ENCODE measurements around the gene SPSB1. TPM values are rescaled to one million over a fixed set of nuclear protein-coding genes. Genes with fewer than 3 reads are reported as not detected.

Gene SPSB1
- polyA plus RNA-seq, 6 donors from 2014 or later = 0.61 to 2.2 (median 1.2) TPM; not detected in 1

DNA sequence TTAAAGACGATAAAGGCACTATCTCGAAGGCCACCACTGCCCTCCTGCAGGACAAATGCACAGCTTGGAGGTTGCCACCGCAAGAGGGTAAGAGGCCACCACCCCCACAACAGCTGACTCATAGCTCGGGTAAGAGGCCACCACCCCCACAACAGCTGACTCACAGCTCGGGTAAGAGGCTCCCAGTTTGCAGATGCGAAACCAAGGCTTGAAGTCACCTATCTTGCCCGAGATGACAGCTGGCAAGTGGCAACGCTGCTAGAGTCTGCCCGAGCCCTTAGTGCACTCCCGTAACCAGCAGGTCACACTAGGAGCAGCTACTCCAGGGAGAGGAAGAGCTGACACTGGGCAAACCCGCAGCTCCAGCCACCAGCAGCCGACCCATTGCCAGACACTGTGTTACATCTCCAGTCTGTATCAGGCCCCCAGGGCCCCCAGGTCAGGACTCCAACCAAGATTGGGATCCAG, 17.1 kb upstream of the SPSB1 start:
- Mint-ChIP-seq H3K4me1 (peaks cover 2 to 14% (median 8%) of the 10 kb centered on the region in 3 donors), H3K4me3 (no peak overlapping the region), H3K36me3 (peaks cover 0 to 9% of the 10 kb centered on the region in 2 donors), H3K27me3 (peaks cover 0 to 14% (median 12%) of the 10 kb centered on the region in 3 donors), H3K9me3 (peaks cover 0 to 5% (median 0%) of the 10 kb centered on the region in 7 donors), H3K27ac (peak overlapping the region in 2 of 6 donors; percentile 85 to 97)
- peak in 1 of 2 donors; percentile 37 for ATAC-seq (ENCODE audit: low read depth in 2 of 2)
- no peak for DNase-seq

GRCh38 chr1:9278116-9278515, 14.6 kb upstream of the SPSB1 start:
- Mint-ChIP-seq H3K4me3 (peak overlapping the region in 1 of 8 donors; percentile 16), H3K4me1 (peaks cover 6 to 13% (median 11%) of the 10 kb centered on the region in 3 donors), H3K27ac (no peak overlapping the region), H3K36me3 (no peaks in the 10 kb centered on the region), H3K27me3 (peaks cover 0 to 23% (median 23%) of the 10 kb centered on the region in 3 donors), H3K9me3 (peaks cover 0 to 7% (median 0%) of the 10 kb centered on the region in 7 donors)
- DNase-seq = no peak
- ATAC-seq (ENCODE audit: low read depth in 2 of 2) = no peak

GRCh38 chr1:9278585-9279153, 14.0 kb upstream of the SPSB1 start:
- ATAC-seq (ENCODE audit: low read depth in 2 of 2) (no peak), DNase-seq (no peak)
- peaks cover 0 to 7% (median 0%) of the 10 kb centered on the region in 7 donors for H3K9me3 Mint-ChIP-seq
- H3K27me3 Mint-ChIP-seq = peaks cover 0 to 23% (median 23%) of the 10 kb centered on the region in 3 donors
- H3K36me3 Mint-ChIP-seq = no peaks in the 10 kb centered on the region
- H3K4me3 Mint-ChIP-seq = peak overlapping the region in 1 of 8 donors; percentile 16
- peaks cover 7 to 18% (median 11%) of the 10 kb centered on the region in 3 donors for H3K4me1 Mint-ChIP-seq
- no peak overlapping the region for H3K27ac Mint-ChIP-seq

DNA sequence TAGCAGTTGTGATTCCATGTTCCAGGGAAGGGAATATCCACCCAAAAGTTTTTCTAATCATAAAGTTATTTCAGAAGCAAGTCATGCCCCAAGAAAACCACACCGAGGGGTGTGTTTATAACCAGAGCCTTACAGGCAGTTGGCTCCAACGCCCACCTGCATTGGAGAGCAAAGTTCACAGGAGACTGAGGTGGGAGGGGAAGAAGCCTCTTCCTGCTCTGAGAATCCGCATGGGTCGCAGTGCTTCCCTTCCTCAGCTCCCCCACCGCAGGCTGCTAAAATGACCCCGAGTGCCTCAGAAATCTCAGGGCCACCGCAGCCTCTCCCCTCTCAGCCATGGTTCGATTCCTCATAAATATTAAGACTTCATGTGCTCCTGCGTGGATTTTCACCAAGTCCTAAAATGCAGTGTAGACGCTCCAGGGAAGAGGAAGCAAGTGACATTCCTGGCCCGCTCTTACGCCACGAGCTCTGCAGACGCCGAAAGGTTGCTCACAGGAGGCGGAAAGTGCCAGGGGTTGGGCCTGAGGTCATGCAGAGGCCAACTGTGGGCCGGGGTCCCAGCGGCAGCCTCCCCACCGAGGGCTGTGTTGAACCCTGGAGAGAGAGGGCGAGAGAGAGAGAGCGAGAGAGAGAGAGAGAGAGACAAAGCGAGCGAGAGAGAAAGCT, 13.4 kb upstream of the SPSB1 start:
- Mint-ChIP-seq H3K36me3 (peaks cover 0 to 1% of the 10 kb centered on the region in 2 donors), H3K4me3 (peak overlapping the region in 1 of 8 donors; percentile 57), H3K9me3 (peaks cover 0 to 7% (median 0%) of the 10 kb centered on the region in 7 donors), H3K27ac (no peak overlapping the region), H3K27me3 (peaks cover 0 to 23% (median 23%) of the 10 kb centered on the region in 3 donors), H3K4me1 (peaks cover 11 to 23% (median 14%) of the 10 kb centered on the region in 3 donors)
- DNase-seq = no peak
- ATAC-seq (ENCODE audit: low read depth in 2 of 2) = no peak

GRCh38 chr1:9280015-9280860, 12.5 kb upstream of the SPSB1 start:
- peak overlapping the region in 1 of 6 donors; percentile 27 for H3K27ac Mint-ChIP-seq
- peaks cover 0 to 11% (median 5%) of the 10 kb centered on the region in 7 donors for H3K9me3 Mint-ChIP-seq
- H3K36me3 Mint-ChIP-seq = peaks cover 0 to 11% of the 10 kb centered on the region in 2 donors
- H3K4me3 Mint-ChIP-seq = peak overlapping the region in 1 of 8 donors; percentile 63
- DNase-seq = no peak
- peaks cover 0 to 23% (median 23%) of the 10 kb centered on the region in 3 donors for H3K27me3 Mint-ChIP-seq
- ATAC-seq (ENCODE audit: low read depth in 2 of 2) = no peak
- H3K4me1 Mint-ChIP-seq = peaks cover 7 to 23% (median 16%) of the 10 kb centered on the region in 3 donors

DNA sequence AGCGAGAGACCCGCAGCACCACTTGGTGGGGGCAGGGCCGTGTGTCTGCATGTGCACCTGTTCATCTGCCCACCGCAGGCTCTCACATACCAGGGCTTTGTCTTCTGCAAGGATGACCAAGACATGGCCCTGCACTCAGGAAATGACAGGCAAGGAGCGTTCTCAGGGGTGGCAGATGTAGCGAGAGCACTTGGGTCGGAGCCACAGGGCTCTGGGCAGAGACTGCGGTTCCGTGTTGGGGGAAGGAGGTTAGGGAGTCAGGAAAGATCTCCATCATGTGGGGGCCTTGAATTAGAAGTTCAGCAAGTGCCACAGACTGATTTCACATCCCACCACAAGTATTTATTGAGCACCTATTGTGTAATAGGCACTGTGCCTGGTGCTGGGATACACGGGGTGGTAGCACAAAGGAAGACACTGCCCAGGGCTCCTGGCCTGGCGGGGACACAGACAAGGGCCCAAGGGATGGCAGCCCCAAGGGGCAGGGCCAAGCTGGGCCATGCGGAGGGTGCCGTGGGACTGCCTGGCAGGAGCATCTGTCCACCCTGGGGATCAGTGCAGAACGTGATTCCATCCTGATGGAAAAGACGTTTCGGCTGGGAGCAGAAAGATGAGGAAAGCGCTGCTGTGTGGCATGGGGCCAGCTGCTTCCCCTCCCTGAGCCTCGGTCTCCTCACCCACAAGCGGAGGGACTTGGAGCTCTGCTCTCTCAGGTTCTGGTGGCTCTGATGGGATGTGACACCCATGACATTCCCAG, 11.4 kb upstream of the SPSB1 start:
- Mint-ChIP-seq H3K4me1 (peaks cover 3 to 23% (median 16%) of the 10 kb centered on the region in 3 donors), H3K9me3 (peaks cover 0 to 11% (median 5%) of the 10 kb centered on the region in 7 donors), H3K36me3 (peaks cover 0 to 11% of the 10 kb centered on the region in 2 donors), H3K4me3 (no peak overlapping the region), H3K27me3 (peaks cover 0 to 28% (median 23%) of the 10 kb centered on the region in 3 donors), H3K27ac (peak overlapping the region in 1 of 6 donors; percentile 63)
- DNase-seq = no peak
- ATAC-seq (ENCODE audit: low read depth in 2 of 2) = no peak

DNA sequence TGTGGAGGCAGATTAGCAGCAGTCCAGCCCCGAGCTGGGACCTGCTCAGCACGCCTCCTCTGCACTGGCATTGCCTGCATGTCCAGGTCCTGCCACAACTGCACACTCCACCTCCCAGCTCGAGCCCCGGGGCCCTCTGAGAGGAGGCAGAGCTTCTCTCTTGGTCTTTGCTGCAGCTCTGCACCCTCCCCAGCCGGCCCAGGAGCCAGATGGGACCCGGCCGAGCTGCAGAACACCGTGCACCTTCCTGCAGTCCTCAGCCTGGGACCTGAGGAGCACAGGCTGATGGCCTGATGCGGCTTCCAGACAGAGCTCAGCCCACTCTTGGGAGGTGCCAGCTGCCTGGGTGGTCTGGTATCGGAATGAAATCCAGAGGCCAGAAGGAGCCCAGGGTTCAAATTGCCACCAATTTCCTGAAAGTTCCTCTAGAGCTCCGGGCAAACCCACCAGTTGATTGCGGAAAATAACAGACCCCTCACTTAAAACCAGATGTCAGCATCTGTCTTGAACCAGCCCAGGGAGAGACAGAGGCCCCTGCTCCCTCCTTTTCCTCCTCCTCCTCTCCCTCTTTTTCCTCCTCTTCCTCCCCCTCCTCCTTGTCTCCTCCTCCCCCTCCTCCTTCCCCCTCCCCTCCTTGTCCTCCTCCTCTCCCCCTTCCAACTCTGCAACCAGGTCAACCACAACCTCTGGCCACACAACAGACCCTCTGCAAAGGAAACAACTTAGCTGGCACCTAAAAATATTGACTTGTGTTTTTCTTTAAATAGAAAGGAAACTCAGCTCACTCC, 10.6 kb upstream of the SPSB1 start:
- H3K36me3 Mint-ChIP-seq = peaks cover 0 to 11% of the 10 kb centered on the region in 2 donors
- H3K27ac Mint-ChIP-seq = no peak overlapping the region
- H3K9me3 Mint-ChIP-seq = peaks cover 0 to 12% (median 7%) of the 10 kb centered on the region in 7 donors
- ATAC-seq (ENCODE audit: low read depth in 2 of 2) (no peak), DNase-seq (no peak)
- H3K4me1 Mint-ChIP-seq = peaks cover 3 to 23% (median 16%) of the 10 kb centered on the region in 3 donors
- no peak overlapping the region for H3K4me3 Mint-ChIP-seq
- H3K27me3 Mint-ChIP-seq = peaks cover 0 to 30% (median 23%) of the 10 kb centered on the region in 3 donors

DNA sequence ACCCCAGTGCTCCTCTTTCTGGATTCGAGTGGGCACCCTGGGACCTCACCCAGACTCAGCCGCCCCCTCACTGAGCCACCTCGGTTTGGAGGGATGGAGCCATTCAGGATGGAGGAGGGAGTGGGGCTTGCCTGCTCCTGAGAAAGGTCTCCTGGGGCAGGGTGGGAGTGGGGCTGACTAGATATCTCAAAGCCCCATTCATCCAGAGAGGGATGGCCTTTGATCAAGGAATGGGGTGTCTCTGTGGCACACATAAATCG, 10.1 kb upstream of the SPSB1 start:
- H3K4me3 Mint-ChIP-seq = no peak overlapping the region
- no peak for ATAC-seq (ENCODE audit: low read depth in 2 of 2)
- H3K36me3 Mint-ChIP-seq = peaks cover 0 to 11% of the 10 kb centered on the region in 2 donors
- peaks cover 3 to 23% (median 16%) of the 10 kb centered on the region in 3 donors for H3K4me1 Mint-ChIP-seq
- DNase-seq = no peak
- H3K27ac Mint-ChIP-seq = no peak overlapping the region
- H3K9me3 Mint-ChIP-seq = peaks cover 0 to 10% (median 8%) of the 10 kb centered on the region in 7 donors
- peaks cover 0 to 30% (median 23%) of the 10 kb centered on the region in 3 donors for H3K27me3 Mint-ChIP-seq

GRCh38 chr1:9284061-9284460, 8.6 kb upstream of the SPSB1 start:
- DNase-seq (no peak), ATAC-seq (ENCODE audit: low read depth in 2 of 2) (no peak)
- peaks cover 3 to 18% (median 18%) of the 10 kb centered on the region in 7 donors for H3K9me3 Mint-ChIP-seq
- H3K36me3 Mint-ChIP-seq = peaks cover 0 to 15% of the 10 kb centered on the region in 2 donors
- peak overlapping the region in 1 of 8 donors; percentile 49 for H3K4me3 Mint-ChIP-seq
- H3K4me1 Mint-ChIP-seq = peaks cover 3 to 23% (median 16%) of the 10 kb centered on the region in 3 donors
- H3K27me3 Mint-ChIP-seq = peaks cover 0 to 30% (median 23%) of the 10 kb centered on the region in 3 donors
- H3K27ac Mint-ChIP-seq = peak overlapping the region in 1 of 6 donors; percentile 73

- peaks cover 0 to 18% of the 10 kb centered on the region in 2 donors for H3K36me3 Mint-ChIP-seq
- no peak overlapping the region for H3K4me3 Mint-ChIP-seq
- ATAC-seq (ENCODE audit: low read depth in 2 of 2) = no peak
- DNase-seq = no peak
- H3K27ac Mint-ChIP-seq = no peak overlapping the region
- H3K9me3 Mint-ChIP-seq = peaks cover 4 to 20% (median 18%) of the 10 kb centered on the region in 7 donors
- peaks cover 0 to 17% (median 10%) of the 10 kb centered on the region in 3 donors for H3K4me1 Mint-ChIP-seq
- peaks cover 0 to 7% (median under 1%) of the 10 kb centered on the region in 3 donors for H3K27me3 Mint-ChIP-seq
These were observed 6.1 kb upstream of the SPSB1 start for GRCh38 chr1:9286556-9286955.

DNA sequence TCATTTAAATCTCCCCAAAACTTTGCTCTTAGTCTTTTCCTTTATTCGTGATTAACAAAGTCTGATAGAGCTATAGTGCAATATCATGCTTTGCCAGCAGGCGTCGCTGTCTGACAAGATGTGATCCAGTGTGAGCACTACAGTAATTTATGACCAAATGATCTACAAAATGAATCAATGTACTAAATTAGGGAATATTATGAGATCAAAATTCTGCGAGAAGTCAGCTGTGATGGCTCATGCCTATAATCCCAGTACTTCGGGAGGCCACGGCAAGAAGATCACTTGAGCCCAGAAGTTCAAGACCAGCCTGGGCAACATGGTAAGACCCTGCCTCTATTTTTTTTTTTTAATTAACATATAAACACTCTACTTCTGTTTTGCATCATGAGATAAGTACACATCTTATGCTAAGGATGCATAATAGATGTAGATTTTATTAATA, 3.6 kb upstream of the SPSB1 start:
- Mint-ChIP-seq H3K36me3 (peaks cover 0 to 18% of the 10 kb centered on the region in 2 donors), H3K27me3 (peaks cover 0 to 7% (median 0%) of the 10 kb centered on the region in 3 donors), H3K27ac (peak overlapping the region in 1 of 6 donors; percentile 7), H3K4me1 (peaks cover 2 to 4% (median 4%) of the 10 kb centered on the region in 3 donors), H3K4me3 (peak overlapping the region in 2 of 8 donors; percentile 16 to 22), H3K9me3 (peaks cover 4 to 20% (median 18%) of the 10 kb centered on the region in 7 donors)
- DNase-seq (peak; percentile 69), ATAC-seq (ENCODE audit: low read depth in 2 of 2) (no peak)
